ENCODE measurements around the gene HSCB.
"Not testable (repeated sequence)": the region's sequence is repeated elsewhere in the genome, so short reads cannot be mapped to it uniquely, and the experiment has no call there.

Gene HSCB

GRCh38 chr22:28742562-28742962 lies 723 bp downstream of the HSCB start:
- DNase-seq (ENCODE audit: insufficient read length, low spot score) (no peak), FAIRE-seq (no peak)
- TF ChIP-seq, protein P1, sequence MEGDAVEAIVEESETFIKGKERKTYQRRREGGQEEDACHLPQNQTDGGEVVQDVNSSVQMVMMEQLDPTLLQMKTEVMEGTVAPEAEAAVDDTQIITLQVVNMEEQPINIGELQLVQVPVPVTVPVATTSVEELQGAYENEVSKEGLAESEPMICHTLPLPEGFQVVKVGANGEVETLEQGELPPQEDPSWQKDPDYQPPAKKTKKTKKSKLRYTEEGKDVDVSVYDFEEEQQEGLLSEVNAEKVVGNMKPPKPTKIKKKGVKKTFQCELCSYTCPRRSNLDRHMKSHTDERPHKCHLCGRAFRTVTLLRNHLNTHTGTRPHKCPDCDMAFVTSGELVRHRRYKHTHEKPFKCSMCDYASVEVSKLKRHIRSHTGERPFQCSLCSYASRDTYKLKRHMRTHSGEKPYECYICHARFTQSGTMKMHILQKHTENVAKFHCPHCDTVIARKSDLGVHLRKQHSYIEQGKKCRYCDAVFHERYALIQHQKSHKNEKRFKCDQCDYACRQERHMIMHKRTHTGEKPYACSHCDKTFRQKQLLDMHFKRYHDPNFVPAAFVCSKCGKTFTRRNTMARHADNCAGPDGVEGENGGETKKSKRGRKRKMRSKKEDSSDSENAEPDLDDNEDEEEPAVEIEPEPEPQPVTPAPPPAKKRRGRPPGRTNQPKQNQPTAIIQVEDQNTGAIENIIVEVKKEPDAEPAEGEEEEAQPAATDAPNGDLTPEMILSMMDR (IDR thresholded peaks at IDR 0.05; ENCODE audit: insufficient read depth, missing control alignments), result no peak

GRCh38 chr22:28743852-28744251 lies 2.0 kb downstream of the HSCB start:
- DNase-seq (ENCODE audit: insufficient read length, low spot score), result no peak
- TF ChIP-seq, protein P1 (IDR thresholded peaks at IDR 0.05; ENCODE audit: insufficient read depth, missing control alignments), result no peak
- FAIRE-seq, result no peak

DNA sequence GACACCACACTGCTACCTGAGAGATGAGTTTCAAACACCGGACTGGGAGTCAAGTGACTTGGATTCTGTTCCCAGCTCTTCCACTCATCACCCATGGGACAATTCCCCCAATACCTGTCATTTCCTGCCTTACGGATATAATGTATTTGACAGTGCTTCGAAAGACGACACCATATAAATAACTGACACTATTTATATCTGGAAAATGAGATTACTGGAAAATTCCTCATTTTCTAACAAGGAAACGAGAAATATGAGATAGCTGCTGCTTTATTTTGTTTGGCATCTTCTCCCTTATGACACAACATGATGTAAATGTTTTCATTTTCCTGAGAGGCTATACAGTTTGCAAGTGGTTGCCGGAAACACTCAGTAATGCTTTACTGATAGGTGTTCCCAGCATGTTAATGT lies 8.6 kb downstream of the HSCB start:
- no peak for DNase-seq (ENCODE audit: insufficient read length, low spot score)
- TF ChIP-seq, protein P1 (IDR thresholded peaks at IDR 0.05; ENCODE audit: insufficient read depth, missing control alignments), result no peak
- no peak for FAIRE-seq

DNA sequence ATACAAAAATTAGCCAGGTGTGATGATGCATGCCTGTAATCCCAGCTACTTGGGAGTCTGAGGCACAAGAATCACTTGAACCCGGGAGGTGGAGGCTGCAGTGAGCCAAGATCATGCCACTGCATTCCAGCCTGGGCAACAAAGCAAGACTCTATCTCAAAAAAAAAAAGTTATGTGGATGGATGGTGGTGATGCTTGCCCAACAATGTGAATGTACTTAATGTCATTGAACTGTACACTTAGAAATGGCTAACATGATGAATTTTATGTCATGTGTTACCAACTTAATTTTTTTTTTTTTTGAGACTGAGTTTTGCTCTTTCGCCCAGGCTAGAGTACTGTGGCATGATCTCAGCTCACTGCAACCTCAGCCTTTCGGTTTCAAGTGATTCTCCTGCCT lies 12.7 kb downstream of the HSCB start:
- DNase-seq (ENCODE audit: insufficient read length, low spot score); FAIRE-seq: not testable (repeated sequence)

DNA sequence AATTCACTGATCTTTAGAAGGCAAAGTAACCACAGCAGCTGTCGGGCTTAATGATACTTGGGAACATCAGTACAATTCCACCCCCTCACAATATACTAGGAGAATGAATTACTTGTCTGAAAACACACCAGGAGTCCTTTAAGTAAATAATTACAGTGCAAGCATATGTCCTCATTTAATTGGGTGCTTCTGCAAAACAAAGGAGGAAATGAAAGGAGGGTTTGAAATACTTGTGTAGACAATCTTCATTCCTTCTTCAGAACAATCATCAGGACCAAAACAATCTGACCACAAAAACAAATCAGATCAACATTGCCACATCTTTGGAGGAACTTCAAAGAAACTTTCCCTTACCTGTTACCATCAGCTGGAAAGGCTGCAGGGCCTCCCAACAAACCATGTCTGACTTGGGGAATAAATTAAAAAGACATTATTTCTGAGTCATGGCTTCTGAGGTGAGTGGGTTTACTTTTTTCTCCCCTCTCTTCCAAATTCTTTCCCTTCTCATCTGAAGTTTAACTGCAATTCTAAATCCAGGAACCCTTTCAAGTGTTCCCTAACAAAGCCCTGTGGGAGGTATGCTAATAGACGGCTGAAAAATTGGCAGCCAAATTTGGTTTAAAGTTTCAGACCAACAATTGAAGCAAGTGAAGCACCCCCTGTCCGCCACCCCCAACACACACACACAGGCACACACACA lies 18.2 kb downstream of the HSCB start:
- no peak for FAIRE-seq
- no peak for DNase-seq (ENCODE audit: insufficient read length, low spot score)
- TF ChIP-seq, protein P1 (IDR thresholded peaks at IDR 0.05; ENCODE audit: insufficient read depth, missing control alignments), result no peak

DNA sequence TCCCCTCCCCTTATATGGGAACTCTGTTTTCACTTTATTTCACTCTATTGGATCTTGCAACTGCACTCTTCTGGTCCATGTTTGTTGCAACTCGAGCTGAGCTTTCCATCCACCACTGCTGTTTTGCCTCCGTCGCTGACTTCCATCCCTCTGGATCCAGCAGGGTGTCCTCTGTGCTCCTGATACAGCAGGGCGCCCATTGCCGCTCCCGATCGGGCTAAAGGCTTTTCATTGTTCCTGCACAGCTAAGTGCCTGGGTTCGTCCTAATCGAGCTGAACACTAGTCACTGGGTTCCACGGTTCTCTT lies 19.6 kb downstream of the HSCB start:
- DNase-seq (ENCODE audit: insufficient read length, low spot score), result no peak
- no peak for FAIRE-seq
- TF ChIP-seq, protein P1 (IDR thresholded peaks at IDR 0.05; ENCODE audit: insufficient read depth, missing control alignments), result no peak

- not testable (repeated sequence) for FAIRE-seq; DNase-seq (ENCODE audit: insufficient read length, low spot score)
Measured at GRCh38 chr22:28762000-28762399, 20.2 kb downstream of the HSCB start.

DNA sequence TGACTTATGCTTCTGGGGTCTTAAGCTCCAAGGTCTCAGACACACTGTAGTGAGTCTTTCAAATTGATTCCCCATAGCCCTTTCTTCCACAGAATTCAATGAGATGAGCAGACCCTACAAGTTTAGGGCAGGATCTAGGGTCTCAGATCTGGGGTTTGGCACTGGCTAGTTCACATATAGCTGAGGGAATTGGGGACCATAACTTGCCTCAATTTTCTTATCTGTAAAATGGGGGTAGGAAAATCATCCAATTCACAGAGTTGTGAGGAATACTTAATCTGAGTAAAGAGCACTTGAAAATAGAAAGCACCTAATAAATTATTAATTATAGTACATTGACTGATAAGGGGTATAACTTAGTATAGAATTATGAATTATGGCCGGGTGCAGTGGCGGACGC lies 24.8 kb downstream of the HSCB start:
- DNase-seq (ENCODE audit: insufficient read length, low spot score) (no peak), FAIRE-seq (no peak)
- TF ChIP-seq, protein P1 (IDR thresholded peaks at IDR 0.05; ENCODE audit: insufficient read depth, missing control alignments), result no peak
